Measurements from ENCODE around the gene CTNND2.

DNA sequence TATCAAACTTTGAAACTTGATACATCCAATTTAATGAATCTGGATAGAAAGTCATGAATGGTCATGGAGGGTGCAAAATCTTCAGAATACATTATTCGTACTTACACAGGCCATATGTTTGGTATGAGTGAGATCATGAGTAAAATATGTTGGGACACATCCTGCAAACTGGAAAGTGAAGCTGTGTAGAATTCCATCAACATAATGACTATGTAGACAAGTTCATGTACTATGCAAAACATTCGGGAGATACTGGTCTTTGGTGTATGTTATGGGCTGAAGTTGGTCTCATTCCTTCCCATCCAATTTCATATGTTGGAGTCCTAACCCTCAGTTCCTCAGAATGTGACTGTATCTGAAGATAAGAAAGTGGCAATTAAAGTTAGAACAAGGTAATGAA is 18.1 kb upstream of the CTNND2 start:
- TF ChIP-seq, protein P1, sequence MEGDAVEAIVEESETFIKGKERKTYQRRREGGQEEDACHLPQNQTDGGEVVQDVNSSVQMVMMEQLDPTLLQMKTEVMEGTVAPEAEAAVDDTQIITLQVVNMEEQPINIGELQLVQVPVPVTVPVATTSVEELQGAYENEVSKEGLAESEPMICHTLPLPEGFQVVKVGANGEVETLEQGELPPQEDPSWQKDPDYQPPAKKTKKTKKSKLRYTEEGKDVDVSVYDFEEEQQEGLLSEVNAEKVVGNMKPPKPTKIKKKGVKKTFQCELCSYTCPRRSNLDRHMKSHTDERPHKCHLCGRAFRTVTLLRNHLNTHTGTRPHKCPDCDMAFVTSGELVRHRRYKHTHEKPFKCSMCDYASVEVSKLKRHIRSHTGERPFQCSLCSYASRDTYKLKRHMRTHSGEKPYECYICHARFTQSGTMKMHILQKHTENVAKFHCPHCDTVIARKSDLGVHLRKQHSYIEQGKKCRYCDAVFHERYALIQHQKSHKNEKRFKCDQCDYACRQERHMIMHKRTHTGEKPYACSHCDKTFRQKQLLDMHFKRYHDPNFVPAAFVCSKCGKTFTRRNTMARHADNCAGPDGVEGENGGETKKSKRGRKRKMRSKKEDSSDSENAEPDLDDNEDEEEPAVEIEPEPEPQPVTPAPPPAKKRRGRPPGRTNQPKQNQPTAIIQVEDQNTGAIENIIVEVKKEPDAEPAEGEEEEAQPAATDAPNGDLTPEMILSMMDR (IDR thresholded peaks at IDR 0.05): no peak
- no peak for TF ChIP-seq EZH2 (IDR thresholded peaks at IDR 0.05)
